ENCODE data around the gene HADHA.
A peak's percentile ranks its signal among the peaks of the same experiment; 100 is the strongest.

Gene HADHA

GRCh38 chr2:26189751-26190150 is 54.7 kb downstream of the HADHA start:
- DNase-seq (ENCODE audit: low read depth in 1 of 2, low spot score in 1 of 2): no peak
- Histone ChIP-seq H3K4me3 (replicated peaks; ENCODE audit: insufficient read depth, low read length) (no peak overlapping the region), H3K27me3 (ENCODE audit: insufficient read depth, poor library complexity, severe bottlenecking) (no peaks in the 10 kb centered on the region), H3K27ac (replicated peaks) (no peak overlapping the region)
- no peak for TF ChIP-seq GABPA (IDR thresholded peaks at IDR 0.05; ENCODE audit: low read depth)
- no peak for TF ChIP-seq REST (IDR thresholded peaks at IDR 0.05; ENCODE audit: insufficient replicate concordance, low read depth)
- TF ChIP-seq, protein P1, sequence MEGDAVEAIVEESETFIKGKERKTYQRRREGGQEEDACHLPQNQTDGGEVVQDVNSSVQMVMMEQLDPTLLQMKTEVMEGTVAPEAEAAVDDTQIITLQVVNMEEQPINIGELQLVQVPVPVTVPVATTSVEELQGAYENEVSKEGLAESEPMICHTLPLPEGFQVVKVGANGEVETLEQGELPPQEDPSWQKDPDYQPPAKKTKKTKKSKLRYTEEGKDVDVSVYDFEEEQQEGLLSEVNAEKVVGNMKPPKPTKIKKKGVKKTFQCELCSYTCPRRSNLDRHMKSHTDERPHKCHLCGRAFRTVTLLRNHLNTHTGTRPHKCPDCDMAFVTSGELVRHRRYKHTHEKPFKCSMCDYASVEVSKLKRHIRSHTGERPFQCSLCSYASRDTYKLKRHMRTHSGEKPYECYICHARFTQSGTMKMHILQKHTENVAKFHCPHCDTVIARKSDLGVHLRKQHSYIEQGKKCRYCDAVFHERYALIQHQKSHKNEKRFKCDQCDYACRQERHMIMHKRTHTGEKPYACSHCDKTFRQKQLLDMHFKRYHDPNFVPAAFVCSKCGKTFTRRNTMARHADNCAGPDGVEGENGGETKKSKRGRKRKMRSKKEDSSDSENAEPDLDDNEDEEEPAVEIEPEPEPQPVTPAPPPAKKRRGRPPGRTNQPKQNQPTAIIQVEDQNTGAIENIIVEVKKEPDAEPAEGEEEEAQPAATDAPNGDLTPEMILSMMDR (IDR thresholded peaks at IDR 0.05; ENCODE audit: insufficient read depth, low read length): no peak
- TF ChIP-seq SPI1 (IDR thresholded peaks at IDR 0.05; ENCODE audit: borderline replicate concordance, low read depth): no peak
- TF ChIP-seq POLR2AphosphoS5 (IDR thresholded peaks at IDR 0.05; ENCODE audit: low read depth): no peak

GRCh38 chr2:26189123-26189522 is 55.3 kb downstream of the HADHA start:
- DNase-seq (ENCODE audit: low read depth in 1 of 2, low spot score in 1 of 2): no peak
- TF ChIP-seq, protein P1 (IDR thresholded peaks at IDR 0.05; ENCODE audit: insufficient read depth, low read length): no peak
- TF ChIP-seq REST (IDR thresholded peaks at IDR 0.05; ENCODE audit: insufficient replicate concordance, low read depth) (no peak), SPI1 (IDR thresholded peaks at IDR 0.05; ENCODE audit: borderline replicate concordance, low read depth) (no peak), GABPA (IDR thresholded peaks at IDR 0.05; ENCODE audit: low read depth) (no peak), POLR2AphosphoS5 (IDR thresholded peaks at IDR 0.05; ENCODE audit: low read depth) (peak; percentile 27; the same call in 1 of the 2 replicates)
- Histone ChIP-seq H3K4me3 (replicated peaks; ENCODE audit: insufficient read depth, low read length) (no peak overlapping the region), H3K27ac (replicated peaks) (no peak overlapping the region), H3K27me3 (ENCODE audit: insufficient read depth, poor library complexity, severe bottlenecking) (no peaks in the 10 kb centered on the region)

DNA sequence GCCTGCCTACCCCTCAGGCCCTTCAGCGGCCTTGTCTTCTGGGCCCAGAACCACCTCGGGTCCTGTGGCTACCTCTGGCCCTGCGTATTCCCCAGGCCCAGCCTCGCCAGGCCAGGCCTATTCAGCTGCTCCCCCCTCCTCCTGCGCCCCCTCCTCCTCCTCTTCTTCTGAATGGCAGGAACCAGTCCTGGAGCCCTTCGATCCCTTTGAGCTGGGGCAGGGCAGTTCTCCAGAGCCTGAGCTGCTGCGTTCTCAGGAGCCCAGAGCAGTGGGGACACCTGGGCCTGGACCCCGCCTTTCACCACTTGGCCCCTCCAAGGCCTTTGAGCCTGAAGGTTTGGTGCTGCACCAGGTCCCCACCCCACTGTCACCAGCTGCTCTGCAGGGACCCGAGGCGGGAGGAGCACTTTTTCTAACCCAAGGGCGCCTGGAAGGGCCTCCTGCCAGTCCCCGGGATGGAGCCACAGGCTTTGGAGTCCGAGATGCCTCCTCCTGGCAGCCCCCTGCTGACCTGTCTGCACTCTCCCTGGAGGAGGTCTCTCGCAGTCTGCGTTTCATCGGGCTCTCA is 56.8 kb downstream of the HADHA start:
- TF ChIP-seq SPI1 (IDR thresholded peaks at IDR 0.05; ENCODE audit: borderline replicate concordance, low read depth): no peak
- TF ChIP-seq, protein P1 (IDR thresholded peaks at IDR 0.05; ENCODE audit: insufficient read depth, low read length): no peak
- TF ChIP-seq GABPA (IDR thresholded peaks at IDR 0.05; ENCODE audit: low read depth): no peak
- TF ChIP-seq POLR2AphosphoS5 (IDR thresholded peaks at IDR 0.05; ENCODE audit: low read depth): no peak
- TF ChIP-seq REST (IDR thresholded peaks at IDR 0.05; ENCODE audit: insufficient replicate concordance, low read depth): no peak
- H3K4me3 ChIP-seq (replicated peaks; ENCODE audit: insufficient read depth, low read length): no peak overlapping the region
- no peak overlapping the region for H3K27ac ChIP-seq (replicated peaks)
- H3K27me3 ChIP-seq (ENCODE audit: insufficient read depth, poor library complexity, severe bottlenecking): no peaks in the 10 kb centered on the region
- no peak for DNase-seq (ENCODE audit: low read depth in 1 of 2, low spot score in 1 of 2)

Data from HL-60 (cell line).